HG03521 (cell line): ENCODE measurements around the gene SLC2A10.
"Not testable (repeated sequence)": the region's sequence is repeated elsewhere in the genome, so short reads cannot be mapped to it uniquely, and the experiment has no call there.

Source experiments
- ATAC-seq: cut with Tn5 transposase; IDR thresholded peaks from one replicate; pipeline ENCODE4 v1.9.1; 2021; ENCODE audit warnings: mild to moderate bottlenecking, moderate library complexity; ENCODE audit not compliant: unreplicated experiment

The SLC2A10 gene

GRCh38 chr20:46709459-46710152 lies at the start of gene SLC2A10:
SLC2A10 (plus strand) TSS chr20:46709649; CDS start chr20:46709737, 88 bp downstream.
- ATAC-seq, result no peak

DNA sequence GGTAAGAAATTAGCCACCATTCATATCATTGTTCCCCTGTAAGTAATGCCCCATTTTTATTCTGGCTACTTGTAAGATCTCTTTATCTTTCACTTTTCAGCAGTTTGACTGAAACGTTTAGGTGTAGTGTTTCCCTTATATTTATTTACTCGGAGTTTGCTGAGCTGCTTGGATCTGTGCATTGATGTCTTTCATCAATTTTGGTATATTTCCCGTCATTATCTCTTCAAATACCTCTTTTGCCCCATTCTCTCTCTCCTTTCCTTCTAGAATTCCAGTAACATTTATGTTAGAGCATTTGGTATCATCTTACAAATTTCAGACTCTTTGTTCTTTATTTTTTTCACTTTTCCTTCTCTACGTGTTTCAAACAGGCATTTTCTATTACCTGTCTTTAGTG lies 49.0 kb upstream of the SLC2A10 start:
- no peak for ATAC-seq

GRCh38 chr20:46661659-46662058 lies 47.8 kb upstream of the SLC2A10 start:
- no peak for ATAC-seq

DNA sequence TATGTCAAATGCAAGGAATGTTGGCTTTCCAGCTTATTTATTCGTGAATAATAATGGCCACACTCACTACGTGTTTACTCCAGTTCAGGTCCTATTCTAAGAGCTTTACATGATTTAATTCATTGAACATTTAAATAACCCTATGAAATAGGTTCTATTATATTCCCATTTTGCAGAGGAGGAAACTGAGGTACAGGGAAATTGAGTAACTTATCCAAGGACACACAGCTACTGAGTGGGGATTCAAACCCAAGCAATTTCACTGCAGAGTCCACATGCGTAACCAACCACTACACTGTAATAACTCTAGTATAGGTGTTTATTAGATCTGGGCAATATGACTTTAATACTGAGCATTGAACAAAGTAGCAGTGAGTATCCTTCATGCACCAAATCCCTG lies 45.9 kb upstream of the SLC2A10 start:
- no peak for ATAC-seq

- ATAC-seq, result no peak
Measured at GRCh38 chr20:46665602-46666001, 43.8 kb upstream of the SLC2A10 start.

DNA sequence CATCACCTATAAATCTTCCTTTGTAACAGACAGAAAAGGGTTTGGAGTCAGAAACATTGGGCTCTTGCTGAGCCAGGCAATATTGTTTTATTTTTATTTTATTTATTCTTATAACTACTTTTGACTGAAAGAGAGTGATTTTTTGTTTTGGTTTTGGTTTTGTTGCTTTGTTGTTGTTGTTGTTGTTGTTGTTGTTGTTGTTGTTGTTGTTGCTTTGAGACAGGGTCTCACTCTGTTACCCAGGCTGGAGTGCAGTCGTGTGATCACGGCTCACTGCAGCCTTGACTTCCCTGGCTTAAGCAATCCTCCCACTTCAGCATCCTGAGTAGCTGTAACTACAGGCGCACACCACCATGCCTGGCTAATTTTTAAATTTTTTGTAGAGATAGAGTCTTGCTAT lies 43.1 kb upstream of the SLC2A10 start:
- ATAC-seq, result no peak

DNA sequence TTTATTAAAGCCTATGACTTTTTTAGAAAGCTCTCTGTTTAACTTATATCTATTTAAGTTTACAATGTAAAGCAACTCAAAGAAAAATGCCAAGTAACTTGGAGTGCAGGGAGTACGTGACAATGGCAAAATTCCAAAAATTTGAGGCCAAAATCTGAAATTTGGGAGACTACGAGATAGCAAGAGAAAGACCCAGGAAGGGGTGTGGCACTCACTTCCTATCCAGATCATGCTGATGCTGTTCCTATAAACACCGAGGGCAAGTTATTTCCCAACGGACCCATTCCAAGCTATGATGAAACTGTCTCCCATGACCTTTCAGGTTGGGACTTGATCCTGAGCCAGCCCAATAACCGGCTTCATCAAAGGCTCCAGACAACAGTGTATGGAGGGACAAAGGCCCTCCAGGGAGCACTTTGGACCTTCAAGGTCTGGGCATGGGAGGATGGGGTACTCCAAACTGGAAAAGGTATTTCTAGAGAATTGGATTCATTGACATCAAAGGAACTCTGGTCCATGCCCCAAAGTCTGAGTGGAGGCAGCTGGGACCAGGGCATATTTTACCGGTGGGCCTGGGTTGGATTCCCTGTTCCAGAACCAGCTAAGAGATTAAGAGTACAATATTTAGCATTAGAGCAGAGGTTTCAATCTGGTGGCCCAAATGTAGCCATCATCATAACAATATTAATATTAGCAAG lies 42.5 kb upstream of the SLC2A10 start:
- ATAC-seq, result no peak

GRCh38 chr20:46670228-46670584 lies 39.2 kb upstream of the SLC2A10 start:
- ATAC-seq, result no peak

- ATAC-seq, result no peak
Measured at GRCh38 chr20:46670585-46671584, 38.6 kb upstream of the SLC2A10 start.

DNA sequence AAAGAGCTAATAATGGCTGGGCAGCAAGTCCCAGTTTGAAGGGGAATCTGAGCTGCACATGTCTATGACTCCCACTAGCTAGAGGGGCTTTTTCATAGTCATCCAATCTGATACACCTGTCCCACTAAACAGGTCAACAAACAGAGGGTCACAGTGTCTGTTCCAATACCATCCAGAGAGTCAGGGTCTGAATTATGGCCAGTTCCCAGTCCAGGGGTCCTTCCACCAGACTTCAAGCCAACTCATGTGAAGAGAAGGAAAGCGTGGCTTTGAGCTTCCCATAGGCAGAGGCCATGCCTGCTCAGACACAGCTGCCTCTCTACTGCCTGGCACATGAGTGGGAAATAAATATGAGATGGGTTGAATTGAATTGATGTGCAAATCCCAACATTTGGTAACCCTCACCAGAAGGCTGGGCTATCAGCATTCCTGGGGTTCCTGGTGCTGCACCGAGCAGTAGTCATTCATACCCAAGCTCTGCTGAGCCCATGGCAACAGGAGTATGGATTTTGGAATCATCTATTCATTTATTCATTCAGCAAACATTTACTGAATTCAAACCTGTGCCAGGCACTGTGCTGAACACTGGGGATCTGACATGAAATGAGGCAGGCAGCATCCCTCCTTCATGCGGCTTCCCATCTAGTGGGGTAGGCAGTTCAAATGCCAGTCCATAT lies 37.4 kb upstream of the SLC2A10 start:
- ATAC-seq, result no peak

DNA sequence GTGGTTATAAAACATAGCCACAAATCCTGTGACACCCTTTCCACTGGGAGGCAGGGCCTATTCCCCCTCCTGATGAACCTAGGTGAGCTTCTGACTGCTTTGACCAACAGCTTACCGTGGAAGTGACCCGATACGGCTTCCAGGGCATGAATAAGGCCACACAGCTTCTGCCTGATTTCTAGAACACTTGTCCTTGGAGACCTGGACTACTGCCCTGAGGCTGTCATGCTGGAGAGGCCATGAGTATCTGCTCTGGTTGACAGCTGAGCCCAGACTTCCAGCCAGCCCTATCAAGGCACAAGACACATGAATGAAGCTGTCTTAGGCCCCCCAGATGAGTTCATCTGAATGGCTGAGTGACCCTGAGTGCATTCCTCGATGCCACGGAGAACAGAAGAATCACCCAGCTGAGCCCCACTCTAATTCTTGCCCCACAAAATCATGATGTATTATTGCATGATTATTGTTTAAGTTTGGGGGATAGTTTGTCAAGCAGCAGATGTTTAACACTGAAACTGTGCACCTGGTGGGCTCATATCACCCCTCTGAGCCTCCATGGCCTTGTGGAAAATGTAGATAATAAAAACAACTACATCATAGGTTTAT lies 36.8 kb upstream of the SLC2A10 start:
- ATAC-seq, result no peak

DNA sequence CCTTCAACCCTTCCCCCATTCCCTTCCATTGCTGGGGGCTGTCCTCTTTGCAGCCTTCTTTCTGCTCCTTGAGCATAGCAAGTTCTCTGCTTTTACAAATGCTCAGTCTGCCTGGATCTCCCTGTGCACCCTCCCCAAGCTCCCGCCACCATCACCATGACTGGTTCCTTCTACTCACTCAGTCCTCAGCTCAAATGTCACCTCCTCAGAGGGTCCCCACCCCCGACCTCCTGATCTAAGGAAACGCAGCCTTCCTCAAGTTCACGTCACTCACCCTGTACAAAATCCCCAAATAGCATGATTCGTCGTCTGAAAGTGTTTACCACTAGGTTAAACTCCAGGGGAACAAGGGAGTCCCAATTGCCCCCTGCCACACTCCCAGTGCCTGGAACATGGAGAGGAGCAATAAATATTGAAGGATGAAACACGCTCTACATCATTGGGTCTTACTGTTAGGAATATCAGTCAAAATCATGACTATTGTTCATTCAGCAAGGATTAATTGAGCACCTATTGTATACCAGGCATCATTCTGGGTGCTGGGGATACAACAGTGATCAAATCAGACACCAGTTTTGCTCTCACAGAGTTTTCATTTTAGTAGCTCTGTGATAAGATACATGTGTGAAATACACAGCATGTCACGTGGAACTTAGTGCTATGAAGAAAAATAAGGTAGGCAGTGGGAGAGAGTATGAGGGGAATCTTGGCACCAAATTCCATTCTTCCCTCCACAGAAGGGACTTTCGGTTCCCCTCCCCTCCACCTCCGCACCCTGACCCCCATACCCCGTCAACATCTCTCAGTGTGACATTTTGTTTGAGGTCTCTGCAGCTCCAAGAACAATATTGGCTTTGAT lies 35.8 kb upstream of the SLC2A10 start:
- no peak for ATAC-seq

DNA sequence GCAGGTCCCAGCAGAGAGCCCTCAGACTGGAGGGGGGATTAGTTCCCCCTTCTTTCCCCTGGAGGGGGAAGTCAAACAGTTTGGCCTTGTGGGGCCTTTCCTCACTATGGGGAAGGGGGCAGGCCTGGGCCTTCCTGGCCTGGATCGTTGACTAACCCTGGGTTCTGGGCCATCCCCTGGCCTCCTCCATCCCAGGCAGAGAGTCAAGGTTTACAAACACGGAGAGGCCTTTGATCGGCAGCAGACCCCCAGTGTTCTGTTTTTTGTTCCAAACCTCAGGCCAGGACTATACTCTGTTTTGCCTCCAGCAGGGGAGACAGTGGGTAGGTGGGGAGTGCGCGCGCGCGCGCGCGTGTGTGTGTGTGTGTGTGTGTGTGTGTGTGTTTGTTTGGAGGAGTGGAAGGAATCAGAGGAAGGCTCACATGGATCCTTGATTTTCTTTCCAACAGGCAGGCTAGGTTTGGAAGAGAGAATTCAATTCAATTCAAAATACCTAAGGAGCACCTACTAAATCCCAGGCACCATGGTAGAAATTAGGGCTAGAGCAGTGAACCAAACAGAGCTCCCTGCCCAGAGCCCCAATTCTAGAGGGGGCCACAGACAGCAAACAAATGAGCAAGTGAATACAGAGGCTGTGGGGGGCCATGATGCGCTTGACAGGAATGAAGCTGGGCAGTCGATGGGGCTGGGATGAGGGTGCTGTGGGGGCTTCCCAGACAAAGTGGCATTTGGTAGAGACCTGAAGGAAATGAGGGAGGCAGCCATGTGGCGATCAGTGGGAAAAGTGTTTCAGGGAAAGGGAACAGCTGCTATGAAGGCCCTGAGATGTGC lies 35.0 kb upstream of the SLC2A10 start:
- ATAC-seq, result no peak

DNA sequence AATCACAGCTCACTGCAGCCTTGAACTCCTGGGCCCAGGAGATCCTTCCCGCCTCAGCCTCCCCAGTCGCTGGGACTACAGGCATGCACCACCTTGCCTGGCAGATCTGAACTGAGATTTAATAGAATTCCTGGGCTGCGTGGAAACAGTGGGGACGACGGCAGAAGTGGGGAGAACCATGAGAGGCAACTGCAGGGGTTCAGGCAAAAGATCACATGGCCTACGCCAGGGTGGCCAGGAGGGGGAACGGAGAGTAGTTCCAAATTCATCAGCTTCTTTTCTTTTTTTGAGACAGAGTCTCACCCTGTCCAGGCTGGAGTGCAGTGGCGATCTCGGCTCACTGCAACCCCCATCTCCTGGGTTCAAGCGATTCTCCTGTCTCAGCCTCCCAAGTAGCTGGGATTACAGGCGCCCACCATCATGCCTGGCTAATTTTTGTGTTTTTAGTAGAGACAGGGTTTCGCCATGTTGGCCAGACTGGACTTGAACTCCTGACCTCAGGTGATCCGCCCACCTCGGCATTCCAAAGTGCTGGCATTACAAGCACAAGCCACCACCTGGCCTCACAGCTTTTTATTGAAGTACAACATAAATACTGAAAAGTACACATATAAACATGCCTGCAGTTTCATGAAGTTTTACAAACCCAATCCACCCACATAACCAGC lies 32.7 kb upstream of the SLC2A10 start:
- ATAC-seq, result not testable (repeated sequence)

- ATAC-seq, result no peak
Measured at GRCh38 chr20:46677608-46678007, 31.8 kb upstream of the SLC2A10 start.

DNA sequence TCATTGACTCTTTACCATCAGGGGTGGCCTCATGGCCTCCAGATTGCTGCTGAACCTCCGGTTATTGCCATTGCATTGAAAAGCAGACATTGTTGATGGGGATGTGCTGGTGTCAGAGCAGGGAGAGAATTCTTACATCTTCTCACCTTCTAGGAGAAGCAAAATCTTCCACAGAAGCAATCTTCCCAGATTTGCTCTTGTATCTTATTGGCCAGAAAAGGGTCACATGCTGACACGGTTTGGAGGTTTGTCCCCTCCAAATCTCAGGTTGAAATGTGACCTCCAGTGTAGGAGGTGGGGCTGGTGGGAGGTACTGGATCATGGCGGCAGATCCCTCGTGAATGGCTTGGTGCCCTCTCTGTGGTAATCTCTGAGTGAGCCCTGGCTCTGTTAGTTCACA lies 30.9 kb upstream of the SLC2A10 start:
- ATAC-seq, result no peak

GRCh38 chr20:46680684-46681031 lies 28.8 kb upstream of the SLC2A10 start:
- no peak for ATAC-seq
